ENCODE results near the gene MYLK4. TPM values are rescaled to one million over a fixed set of nuclear protein-coding genes. Genes with fewer than 3 reads are reported as not detected.

MYLK4 gene
- total RNA-seq, 2 donors from 2014 or later = 0.20 to 0.35 TPM

GRCh38 chr6:2710412-2710811 is 40.3 kb downstream of the MYLK4 start:
- H3K9me3 ChIP-seq = no peaks in the 10 kb centered on the region
- DNase-seq = no peak
- H3K36me3 ChIP-seq = no peaks in the 10 kb centered on the region
- intact Hi-C loops (cut with DNase I) = no loop called here
- no peak overlapping the region for H3K27ac ChIP-seq
- H3K27me3 ChIP-seq = no peaks in the 10 kb centered on the region
- TF ChIP-seq CTCF (IDR thresholded peaks at IDR 0.05) = no peak
- H3K4me1 ChIP-seq = no peaks in the 10 kb centered on the region
- H3K9ac ChIP-seq (ENCODE audit: low read depth in 2 of 2, low read length in 2 of 2) = no peak overlapping the region
- no peak overlapping the region for H3K4me3 ChIP-seq

GRCh38 chr6:2708456-2708855 is 42.3 kb downstream of the MYLK4 start:
- H3K27me3 ChIP-seq = no peaks in the 10 kb centered on the region
- H3K9me3 ChIP-seq = no peaks in the 10 kb centered on the region
- no peak for DNase-seq
- no peaks in the 10 kb centered on the region for H3K36me3 ChIP-seq
- no peak overlapping the region for H3K9ac ChIP-seq (ENCODE audit: low read depth in 2 of 2, low read length in 2 of 2)
- no peaks in the 10 kb centered on the region for H3K4me1 ChIP-seq
- intact Hi-C loops (cut with DNase I) = no loop called here
- H3K27ac ChIP-seq = no peak overlapping the region
- TF ChIP-seq CTCF (IDR thresholded peaks at IDR 0.05) = no peak
- no peak overlapping the region for H3K4me3 ChIP-seq

GRCh38 chr6:2706558-2706957 is 44.2 kb downstream of the MYLK4 start:
- H3K9ac ChIP-seq (ENCODE audit: low read depth in 2 of 2, low read length in 2 of 2) = no peak overlapping the region
- no peaks in the 10 kb centered on the region for H3K4me1 ChIP-seq
- no peaks in the 10 kb centered on the region for H3K9me3 ChIP-seq
- H3K36me3 ChIP-seq = no peaks in the 10 kb centered on the region
- intact Hi-C loops (cut with DNase I) = no loop called here
- H3K27me3 ChIP-seq = no peaks in the 10 kb centered on the region
- no peak overlapping the region for H3K27ac ChIP-seq
- no peak for TF ChIP-seq CTCF (IDR thresholded peaks at IDR 0.05)
- H3K4me3 ChIP-seq = no peak overlapping the region
- DNase-seq = no peak

GRCh38 chr6:2705256-2705655 is 45.5 kb downstream of the MYLK4 start:
- no peak overlapping the region for H3K4me3 ChIP-seq
- no peaks in the 10 kb centered on the region for H3K27me3 ChIP-seq
- H3K9me3 ChIP-seq = no peaks in the 10 kb centered on the region
- H3K9ac ChIP-seq (ENCODE audit: low read depth in 2 of 2, low read length in 2 of 2) = no peak overlapping the region
- no peak overlapping the region for H3K27ac ChIP-seq
- no peak for DNase-seq
- no peaks in the 10 kb centered on the region for H3K4me1 ChIP-seq
- TF ChIP-seq CTCF (IDR thresholded peaks at IDR 0.05) = no peak
- no peaks in the 10 kb centered on the region for H3K36me3 ChIP-seq
- intact Hi-C loops (cut with DNase I) = no loop called here

- no peaks in the 10 kb centered on the region for H3K36me3 ChIP-seq
- no peak overlapping the region for H3K9ac ChIP-seq (ENCODE audit: low read depth in 2 of 2, low read length in 2 of 2)
- H3K27me3 ChIP-seq = no peaks in the 10 kb centered on the region
- H3K4me1 ChIP-seq = no peaks in the 10 kb centered on the region
- H3K27ac ChIP-seq = no peak overlapping the region
- TF ChIP-seq CTCF (IDR thresholded peaks at IDR 0.05) = no peak
- no peak for DNase-seq
- H3K9me3 ChIP-seq = no peaks in the 10 kb centered on the region
- no peak overlapping the region for H3K4me3 ChIP-seq
- intact Hi-C loops (cut with DNase I) = no loop called here
These were observed 53.4 kb downstream of the MYLK4 start for GRCh38 chr6:2697291-2697690.
